ENCODE measurements around the gene LSAMP.

The LSAMP gene

DNA sequence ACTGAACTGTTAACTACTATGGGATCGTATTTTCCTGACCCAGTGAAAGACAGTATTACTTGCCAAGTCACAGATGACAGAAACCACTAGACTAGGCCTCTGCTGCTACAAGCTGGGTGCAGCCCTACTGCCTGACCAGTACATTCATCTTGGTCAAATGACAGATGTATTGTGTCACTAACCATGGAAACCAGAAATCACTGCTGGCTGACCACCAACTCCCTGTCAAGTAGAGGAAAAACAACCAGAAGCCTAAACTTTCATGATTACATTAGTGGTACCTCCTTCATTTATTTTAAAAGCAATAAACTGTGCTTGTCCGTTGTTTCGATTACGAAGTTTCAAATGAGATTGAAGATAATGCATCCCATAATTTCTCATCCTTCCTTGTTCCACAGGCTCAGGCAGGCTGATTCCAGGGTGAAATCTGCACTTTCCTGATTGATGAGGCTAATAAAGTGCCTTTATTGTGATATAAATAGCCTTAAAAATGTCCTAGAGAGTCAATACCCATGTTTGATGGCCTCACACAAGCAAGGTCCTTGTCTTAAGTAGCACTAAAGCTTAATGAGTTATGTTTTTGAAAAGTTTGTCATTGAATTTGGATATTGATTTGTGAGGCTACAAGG lies 309.7 kb downstream of the LSAMP start:
- Histone ChIP-seq H3K4me1 (ENCODE audit: low read length) (peaks cover 16% of the 10 kb centered on the region), H3K9ac (ENCODE audit: low read length) (no peak overlapping the region), H3K4me3 (ENCODE audit: low read length) (no peak overlapping the region), H3K36me3 (replicated peaks; ENCODE audit: low read depth, low read length) (no peaks in the 10 kb centered on the region), H2AFZ (ENCODE audit: low read depth, low read length) (no peak overlapping the region), H3K79me2 (ENCODE audit: low read length) (no peaks in the 10 kb centered on the region), H3K27ac (ENCODE audit: low read length) (no peak overlapping the region), H3K27me3 (ENCODE audit: low read depth, low read length) (no peaks in the 10 kb centered on the region), H3K4me2 (ENCODE audit: low read length) (no peak overlapping the region), H4K20me1 (ENCODE audit: insufficient read depth, low read length) (no peaks in the 10 kb centered on the region), H3K9me3 (ENCODE audit: insufficient read depth, low read length) (no peaks in the 10 kb centered on the region)
- TF ChIP-seq, protein P1, sequence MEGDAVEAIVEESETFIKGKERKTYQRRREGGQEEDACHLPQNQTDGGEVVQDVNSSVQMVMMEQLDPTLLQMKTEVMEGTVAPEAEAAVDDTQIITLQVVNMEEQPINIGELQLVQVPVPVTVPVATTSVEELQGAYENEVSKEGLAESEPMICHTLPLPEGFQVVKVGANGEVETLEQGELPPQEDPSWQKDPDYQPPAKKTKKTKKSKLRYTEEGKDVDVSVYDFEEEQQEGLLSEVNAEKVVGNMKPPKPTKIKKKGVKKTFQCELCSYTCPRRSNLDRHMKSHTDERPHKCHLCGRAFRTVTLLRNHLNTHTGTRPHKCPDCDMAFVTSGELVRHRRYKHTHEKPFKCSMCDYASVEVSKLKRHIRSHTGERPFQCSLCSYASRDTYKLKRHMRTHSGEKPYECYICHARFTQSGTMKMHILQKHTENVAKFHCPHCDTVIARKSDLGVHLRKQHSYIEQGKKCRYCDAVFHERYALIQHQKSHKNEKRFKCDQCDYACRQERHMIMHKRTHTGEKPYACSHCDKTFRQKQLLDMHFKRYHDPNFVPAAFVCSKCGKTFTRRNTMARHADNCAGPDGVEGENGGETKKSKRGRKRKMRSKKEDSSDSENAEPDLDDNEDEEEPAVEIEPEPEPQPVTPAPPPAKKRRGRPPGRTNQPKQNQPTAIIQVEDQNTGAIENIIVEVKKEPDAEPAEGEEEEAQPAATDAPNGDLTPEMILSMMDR (IDR thresholded peaks at IDR 0.05; ENCODE audit: low read depth, low read length) = no peak
- no peak for TF ChIP-seq EZH2phosphoT487 (IDR thresholded peaks at IDR 0.05; ENCODE audit: low read depth)

DNA sequence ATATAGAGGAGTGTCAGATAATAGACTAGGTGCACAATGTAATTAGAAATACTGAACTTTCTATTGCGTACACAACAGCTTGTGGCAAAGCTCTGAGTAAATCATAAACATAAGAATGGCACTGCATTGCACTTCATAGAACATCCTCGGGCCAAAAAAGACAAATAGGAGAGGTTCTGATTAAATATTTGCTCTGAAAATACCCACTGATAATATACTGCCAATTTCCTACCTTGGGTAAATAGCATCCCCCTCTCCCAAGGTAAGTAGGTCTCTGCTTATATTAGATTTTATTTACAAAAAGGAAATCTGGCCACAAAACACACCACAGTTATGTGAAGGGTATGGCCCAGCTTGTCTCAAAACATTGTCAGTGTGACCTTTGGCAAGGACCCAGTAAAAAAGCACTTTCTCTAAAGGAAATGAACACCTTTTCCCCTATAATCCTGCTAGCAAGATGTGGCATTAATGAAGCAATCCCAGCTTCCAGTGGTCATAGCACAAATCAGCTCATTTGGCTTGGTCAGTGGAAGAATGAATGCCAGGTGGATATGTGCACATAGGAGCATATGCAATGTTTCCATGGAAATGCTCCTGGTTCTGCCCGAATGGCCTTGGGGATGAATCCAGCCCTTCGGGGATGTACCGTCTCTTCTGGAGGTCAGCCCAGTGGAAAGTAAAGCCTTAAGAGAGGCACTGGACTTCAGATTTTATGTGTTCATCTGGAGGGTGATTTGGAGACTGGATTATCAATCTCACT lies 315.9 kb downstream of the LSAMP start:
- H3K79me2 ChIP-seq (ENCODE audit: low read length) = no peaks in the 10 kb centered on the region
- H3K9ac ChIP-seq (ENCODE audit: low read length) = no peak overlapping the region
- H3K36me3 ChIP-seq (replicated peaks; ENCODE audit: low read depth, low read length) = no peaks in the 10 kb centered on the region
- H3K9me3 ChIP-seq (ENCODE audit: insufficient read depth, low read length) = no peaks in the 10 kb centered on the region
- H3K4me1 ChIP-seq (ENCODE audit: low read length) = no peaks in the 10 kb centered on the region; the same call in 1 of the 2 replicates
- no peak overlapping the region for H3K27ac ChIP-seq (ENCODE audit: low read length)
- no peak overlapping the region for H3K4me3 ChIP-seq (ENCODE audit: low read length)
- no peaks in the 10 kb centered on the region for H3K27me3 ChIP-seq (ENCODE audit: low read depth, low read length)
- TF ChIP-seq EZH2phosphoT487 (IDR thresholded peaks at IDR 0.05; ENCODE audit: low read depth) = no peak
- TF ChIP-seq, protein P1 (IDR thresholded peaks at IDR 0.05; ENCODE audit: low read depth, low read length) = no peak
- no peak overlapping the region for H3K4me2 ChIP-seq (ENCODE audit: low read length)
- H2AFZ ChIP-seq (ENCODE audit: low read depth, low read length) = no peak overlapping the region
- H4K20me1 ChIP-seq (ENCODE audit: insufficient read depth, low read length) = no peaks in the 10 kb centered on the region

DNA sequence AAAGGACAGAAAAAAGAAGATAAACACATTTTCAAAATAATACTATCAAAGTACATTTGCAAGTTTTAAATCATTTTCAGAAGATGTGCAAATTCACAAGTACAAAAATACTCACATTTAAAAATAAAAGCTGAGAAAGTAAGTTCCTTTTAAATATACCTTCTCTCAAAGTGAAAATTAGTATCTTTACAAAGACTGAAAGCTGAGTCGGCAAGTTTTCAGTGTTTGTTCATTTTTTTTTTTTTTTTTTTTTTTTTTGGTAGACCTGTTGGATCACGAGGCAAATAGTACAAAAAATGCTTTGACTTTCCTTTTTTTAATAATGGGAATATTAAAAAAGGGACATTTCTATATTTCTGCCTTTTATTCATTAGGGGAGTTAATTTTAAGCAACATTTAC lies 317.8 kb downstream of the LSAMP start:
- no peak overlapping the region for H2AFZ ChIP-seq (ENCODE audit: low read depth, low read length)
- H3K9ac ChIP-seq (ENCODE audit: low read length) = no peak overlapping the region
- H3K4me1 ChIP-seq (ENCODE audit: low read length) = no peaks in the 10 kb centered on the region
- H3K9me3 ChIP-seq (ENCODE audit: insufficient read depth, low read length) = no peaks in the 10 kb centered on the region
- TF ChIP-seq, protein P1 (IDR thresholded peaks at IDR 0.05; ENCODE audit: low read depth, low read length) = no peak
- no peak for TF ChIP-seq EZH2phosphoT487 (IDR thresholded peaks at IDR 0.05; ENCODE audit: low read depth)
- H3K4me2 ChIP-seq (ENCODE audit: low read length) = no peak overlapping the region
- no peaks in the 10 kb centered on the region for H3K79me2 ChIP-seq (ENCODE audit: low read length)
- no peak overlapping the region for H3K27ac ChIP-seq (ENCODE audit: low read length)
- no peaks in the 10 kb centered on the region for H3K27me3 ChIP-seq (ENCODE audit: low read depth, low read length)
- no peak overlapping the region for H3K4me3 ChIP-seq (ENCODE audit: low read length)
- H3K36me3 ChIP-seq (replicated peaks; ENCODE audit: low read depth, low read length) = no peaks in the 10 kb centered on the region
- H4K20me1 ChIP-seq (ENCODE audit: insufficient read depth, low read length) = no peaks in the 10 kb centered on the region

DNA sequence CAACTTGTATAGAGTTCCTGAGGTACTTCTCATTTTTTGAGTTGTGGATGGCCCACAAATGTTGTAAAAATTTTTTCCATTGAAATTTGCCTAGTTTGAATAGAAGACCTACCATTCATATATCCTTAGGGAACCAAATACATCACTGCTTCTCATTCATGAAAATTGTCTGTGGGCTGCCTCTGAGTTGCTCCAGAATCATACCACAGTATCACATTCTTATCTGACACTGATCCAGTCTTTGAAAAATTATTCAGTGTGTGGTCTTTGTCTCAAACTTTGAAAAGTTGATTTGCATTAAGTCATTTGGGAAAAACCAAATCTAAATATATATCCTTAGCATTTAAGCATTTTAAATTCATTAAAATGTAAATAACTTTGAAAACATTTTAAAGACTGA lies 321.1 kb downstream of the LSAMP start:
- no peaks in the 10 kb centered on the region for H3K79me2 ChIP-seq (ENCODE audit: low read length)
- no peaks in the 10 kb centered on the region for H3K4me1 ChIP-seq (ENCODE audit: low read length)
- no peaks in the 10 kb centered on the region for H3K27me3 ChIP-seq (ENCODE audit: low read depth, low read length)
- TF ChIP-seq EZH2phosphoT487 (IDR thresholded peaks at IDR 0.05; ENCODE audit: low read depth) = no peak
- TF ChIP-seq, protein P1 (IDR thresholded peaks at IDR 0.05; ENCODE audit: low read depth, low read length) = no peak
- no peaks in the 10 kb centered on the region for H3K36me3 ChIP-seq (replicated peaks; ENCODE audit: low read depth, low read length)
- no peaks in the 10 kb centered on the region for H3K9me3 ChIP-seq (ENCODE audit: insufficient read depth, low read length)
- no peaks in the 10 kb centered on the region for H4K20me1 ChIP-seq (ENCODE audit: insufficient read depth, low read length)
- H3K4me2 ChIP-seq (ENCODE audit: low read length) = no peak overlapping the region
- H3K27ac ChIP-seq (ENCODE audit: low read length) = no peak overlapping the region
- no peak overlapping the region for H2AFZ ChIP-seq (ENCODE audit: low read depth, low read length)
- no peak overlapping the region for H3K9ac ChIP-seq (ENCODE audit: low read length)
- H3K4me3 ChIP-seq (ENCODE audit: low read length) = no peak overlapping the region
